SK-N-DZ (cell line): ENCODE measurements around the gene CACTIN.

Experiments used
- DNase-seq: peaks from one replicate; pipeline ENCODE4 v3.0.0-alpha.2; 2015; ENCODE audit warnings: low spot score

Gene CACTIN

DNA sequence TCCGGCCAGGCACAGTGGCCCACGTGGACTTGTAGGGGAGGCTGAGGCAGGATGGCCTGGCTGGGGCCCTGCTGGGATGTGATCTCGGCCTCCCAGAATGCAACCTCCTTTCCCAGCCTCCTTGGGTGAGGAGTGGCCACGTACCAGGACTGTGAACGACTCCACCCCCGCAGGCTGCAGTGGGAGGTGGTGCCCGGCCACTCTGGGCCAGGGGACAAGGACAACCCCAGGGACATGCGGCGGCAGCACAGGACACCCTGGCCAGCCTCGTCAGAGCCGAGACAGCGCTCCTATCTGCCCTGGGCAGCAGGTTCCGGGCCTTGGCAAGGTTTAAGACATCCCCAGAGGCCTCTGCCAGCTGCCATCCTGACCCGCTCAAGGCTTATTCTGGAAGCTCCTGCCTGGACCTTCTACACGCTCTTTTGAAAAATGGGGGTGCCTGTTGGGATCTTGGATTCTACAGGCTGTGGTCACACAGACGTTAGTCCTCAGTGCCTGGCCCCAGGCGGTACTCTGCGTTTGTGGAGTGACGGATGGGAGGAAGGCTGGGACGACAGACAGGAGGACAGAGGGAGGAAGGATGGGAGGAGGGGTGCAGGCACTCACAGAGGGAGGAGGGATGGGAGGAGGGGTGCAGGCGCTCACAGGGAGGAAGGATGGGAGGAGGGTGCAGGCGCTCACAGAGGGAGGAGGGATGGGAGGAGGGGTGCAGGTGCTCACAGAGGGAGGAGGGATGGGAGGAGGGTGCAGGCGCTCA is 19.9 kb upstream of the CACTIN start:
- DNase-seq, result no peak

DNA sequence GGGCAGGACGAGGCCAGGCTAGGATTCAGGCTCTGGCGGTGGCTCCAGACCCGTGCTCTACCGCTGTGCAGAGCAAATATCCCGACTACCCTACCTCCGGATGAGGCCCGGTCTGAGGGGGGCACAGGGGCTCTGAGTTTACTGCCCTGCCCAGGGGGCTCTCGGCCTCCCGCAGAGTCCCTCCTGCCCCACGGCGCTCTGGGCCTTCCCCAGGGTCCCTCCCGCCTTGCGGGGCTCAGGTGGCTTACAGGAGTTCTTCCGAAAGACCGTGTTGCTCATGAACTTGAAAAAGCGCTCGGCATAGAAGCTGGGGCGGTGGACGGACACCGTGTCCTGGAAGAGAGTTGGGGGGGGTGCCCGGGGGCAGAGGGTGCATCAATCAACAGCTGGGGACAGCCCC is 19.1 kb upstream of the CACTIN start:
- DNase-seq, result no peak

DNA sequence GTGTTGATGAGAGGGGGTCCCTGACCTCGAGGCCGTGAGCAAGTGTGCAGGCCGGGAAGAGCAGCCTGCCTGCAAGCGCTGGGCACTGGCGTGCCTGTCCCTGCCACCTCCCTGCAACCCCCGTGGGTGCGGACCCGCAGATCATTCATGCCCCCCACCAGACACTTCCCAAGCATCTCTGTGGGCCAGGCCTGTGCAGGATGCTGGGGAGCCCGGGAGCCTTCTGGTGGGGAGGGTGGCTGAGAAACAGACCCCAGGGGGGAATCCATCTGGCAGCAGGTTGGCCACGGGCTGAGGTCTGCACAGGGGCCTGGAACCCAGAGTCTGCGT is 18.4 kb upstream of the CACTIN start:
- no peak for DNase-seq

DNA sequence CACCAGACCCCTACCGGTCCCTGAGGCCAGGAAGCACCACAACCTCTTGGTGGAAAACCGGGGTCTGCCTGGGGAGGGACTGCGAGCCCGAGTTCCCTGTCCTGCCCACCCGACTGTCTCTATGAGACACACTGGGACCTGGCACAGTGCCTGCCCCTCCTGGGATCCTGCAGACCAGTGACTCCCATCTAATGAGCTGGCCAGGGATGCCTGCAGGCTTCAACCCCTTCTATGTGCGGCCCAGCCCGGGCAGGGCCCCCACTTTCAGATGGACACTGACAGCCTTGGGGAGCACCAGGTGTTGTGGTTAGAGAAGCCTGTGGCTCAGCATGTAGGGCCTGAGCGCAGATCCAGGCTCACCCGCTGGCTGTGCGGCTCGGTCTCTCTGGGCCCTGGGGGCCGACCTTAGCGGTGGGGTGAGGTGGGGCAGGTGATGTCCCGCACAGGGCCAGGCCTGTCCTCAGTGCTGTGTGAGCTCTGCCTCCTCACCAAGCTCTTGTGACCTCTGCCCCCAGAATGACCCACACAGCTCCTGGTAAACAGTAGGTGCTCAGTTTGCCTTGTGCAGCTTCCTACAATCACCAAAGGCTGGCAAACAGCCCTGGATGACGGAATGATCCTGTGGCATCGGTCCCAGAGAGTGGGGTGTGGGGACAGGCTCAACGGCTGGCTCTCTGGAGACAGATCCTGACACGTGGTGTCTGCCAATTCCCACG is 17.9 kb upstream of the CACTIN start:
- DNase-seq, result no peak

DNA sequence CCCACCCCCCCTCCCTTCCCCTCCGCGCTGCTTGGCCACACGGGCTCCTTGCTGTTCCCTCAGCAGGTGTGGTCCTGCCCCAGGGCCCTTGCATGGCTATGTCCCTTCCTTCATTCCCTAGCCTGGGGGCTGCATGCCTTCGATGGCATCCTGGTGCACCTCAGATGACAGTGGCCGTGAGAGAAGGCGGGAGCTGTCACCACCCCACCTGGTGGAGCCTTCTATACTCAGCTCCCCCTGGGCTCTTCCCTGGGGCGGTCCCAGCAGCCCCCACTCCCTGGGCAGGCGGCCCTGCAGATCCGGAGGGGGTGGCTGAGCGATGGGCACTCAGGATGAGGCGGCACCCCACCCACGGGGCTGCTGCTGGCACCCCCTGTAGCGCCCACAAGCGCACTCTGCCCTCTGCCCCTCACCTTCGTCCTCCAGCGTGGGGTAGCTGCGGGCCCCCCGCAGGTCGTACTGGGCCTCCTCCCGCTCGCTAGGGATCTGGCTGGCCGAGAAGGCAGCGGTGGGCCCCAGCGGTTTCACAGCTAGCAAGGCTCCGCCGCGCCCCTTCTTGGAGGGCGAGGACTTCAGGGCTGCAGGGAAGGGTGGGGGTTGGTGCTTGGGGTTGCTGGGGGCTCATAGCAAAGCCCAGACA is 17.2 kb upstream of the CACTIN start:
- DNase-seq, result no peak

DNA sequence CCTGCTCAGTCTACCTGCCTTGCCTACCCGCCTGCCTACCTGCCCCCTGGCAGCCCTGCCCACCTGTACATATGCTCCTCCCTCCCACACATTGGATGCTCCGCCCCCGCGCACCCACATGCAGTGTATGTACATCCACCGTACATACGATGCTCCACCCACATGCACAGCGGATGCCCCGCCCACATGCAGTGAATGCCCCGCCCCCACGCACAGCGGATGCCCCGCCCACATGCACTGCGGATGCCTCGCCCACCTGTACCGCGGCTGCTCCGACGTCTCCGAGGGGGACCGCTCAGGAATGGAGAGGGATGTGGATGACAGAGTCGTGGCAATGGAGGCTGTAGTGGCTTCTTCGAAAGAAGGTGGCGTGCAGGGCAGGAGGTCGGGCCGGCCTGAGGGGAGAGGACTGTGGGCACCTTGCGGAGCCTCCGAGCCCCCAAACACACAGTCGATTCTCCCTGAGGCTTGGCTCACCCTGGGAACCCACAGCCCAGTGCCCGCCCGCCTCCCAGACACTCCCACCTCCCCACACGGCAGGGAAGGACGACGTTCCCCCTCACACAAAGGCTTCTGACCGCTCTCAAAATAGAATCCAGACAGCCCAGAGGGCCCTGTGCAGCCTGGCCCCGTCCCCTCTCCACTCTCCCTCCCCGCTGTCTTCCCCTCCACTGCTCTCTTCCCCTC is 16.5 kb upstream of the CACTIN start:
- no peak for DNase-seq

DNA sequence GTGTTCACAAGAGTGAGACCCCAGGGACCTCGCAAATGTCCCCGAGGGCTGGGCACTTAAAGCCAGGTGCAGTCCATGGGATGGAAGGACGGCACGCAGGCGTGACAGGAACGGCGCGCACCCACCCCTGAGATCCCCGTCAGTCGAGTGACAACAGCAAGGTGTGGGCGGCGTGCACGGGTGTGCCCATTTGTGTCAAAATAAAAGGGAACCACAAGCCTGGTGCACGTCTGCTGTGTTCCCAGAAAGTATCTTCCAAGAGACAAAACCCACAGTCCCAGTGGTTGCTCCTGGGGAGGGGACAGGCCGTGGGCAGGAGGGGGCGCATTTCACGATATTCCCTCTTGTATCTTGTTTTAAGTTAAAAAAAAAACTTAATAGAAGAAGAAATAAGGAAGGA is 15.7 kb upstream of the CACTIN start:
- DNase-seq, result no peak

DNA sequence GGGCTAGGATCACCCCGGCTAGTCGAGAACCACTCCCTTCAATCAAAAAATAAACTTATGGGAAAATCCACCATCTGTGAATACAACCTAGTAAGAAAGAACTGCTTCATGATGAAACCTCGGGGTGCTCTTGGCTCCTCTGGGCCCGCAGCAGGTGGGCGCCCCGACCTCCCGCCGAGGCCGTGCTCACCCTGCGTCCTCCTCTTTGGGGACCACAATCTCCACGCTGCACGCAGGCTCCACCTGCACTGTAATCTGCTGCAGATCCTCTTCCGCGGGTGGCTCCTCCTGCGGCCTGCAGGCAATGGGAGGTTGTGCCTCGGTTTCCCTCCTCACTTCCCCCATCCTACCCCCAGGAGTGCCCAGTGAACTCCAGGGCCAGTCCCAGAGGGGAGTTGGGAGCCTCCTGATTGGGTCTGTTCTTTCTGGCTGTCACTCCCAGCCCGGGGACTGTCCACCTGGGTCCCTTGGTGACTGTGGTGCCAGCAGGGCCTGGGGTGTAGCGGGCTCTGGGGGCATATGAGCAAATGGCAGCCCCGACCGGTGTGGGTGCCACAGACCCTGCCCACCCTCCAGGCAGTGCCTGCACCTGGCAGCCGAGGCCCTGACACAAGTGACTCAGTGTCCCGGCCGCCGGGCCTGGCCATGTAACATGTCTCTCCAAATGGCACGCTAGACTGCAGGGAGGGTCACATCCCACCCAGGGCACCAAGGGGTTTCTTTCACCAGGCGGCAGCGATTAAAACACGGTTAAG is 15.1 kb upstream of the CACTIN start:
- DNase-seq, result no peak

DNA sequence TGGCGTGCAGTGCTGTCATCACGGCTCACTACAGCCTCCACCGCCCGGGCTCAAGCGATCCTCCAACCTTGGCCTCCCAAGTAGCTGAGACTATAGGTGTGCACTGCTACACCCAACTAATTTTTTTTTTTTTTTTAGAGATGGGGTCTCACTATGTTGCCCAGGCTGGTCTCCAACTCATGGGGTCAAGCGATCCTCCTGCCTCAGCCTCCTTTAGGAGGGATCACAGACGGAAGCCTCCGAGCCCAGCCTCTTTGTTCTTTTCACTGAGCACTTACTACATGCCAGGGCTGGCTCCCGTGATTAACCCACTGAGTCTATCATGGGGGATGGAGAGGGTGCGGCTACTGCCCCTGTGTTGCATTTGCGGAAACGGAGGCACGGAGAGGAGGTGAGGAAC is 12.9 kb upstream of the CACTIN start:
- DNase-seq, result no peak

DNA sequence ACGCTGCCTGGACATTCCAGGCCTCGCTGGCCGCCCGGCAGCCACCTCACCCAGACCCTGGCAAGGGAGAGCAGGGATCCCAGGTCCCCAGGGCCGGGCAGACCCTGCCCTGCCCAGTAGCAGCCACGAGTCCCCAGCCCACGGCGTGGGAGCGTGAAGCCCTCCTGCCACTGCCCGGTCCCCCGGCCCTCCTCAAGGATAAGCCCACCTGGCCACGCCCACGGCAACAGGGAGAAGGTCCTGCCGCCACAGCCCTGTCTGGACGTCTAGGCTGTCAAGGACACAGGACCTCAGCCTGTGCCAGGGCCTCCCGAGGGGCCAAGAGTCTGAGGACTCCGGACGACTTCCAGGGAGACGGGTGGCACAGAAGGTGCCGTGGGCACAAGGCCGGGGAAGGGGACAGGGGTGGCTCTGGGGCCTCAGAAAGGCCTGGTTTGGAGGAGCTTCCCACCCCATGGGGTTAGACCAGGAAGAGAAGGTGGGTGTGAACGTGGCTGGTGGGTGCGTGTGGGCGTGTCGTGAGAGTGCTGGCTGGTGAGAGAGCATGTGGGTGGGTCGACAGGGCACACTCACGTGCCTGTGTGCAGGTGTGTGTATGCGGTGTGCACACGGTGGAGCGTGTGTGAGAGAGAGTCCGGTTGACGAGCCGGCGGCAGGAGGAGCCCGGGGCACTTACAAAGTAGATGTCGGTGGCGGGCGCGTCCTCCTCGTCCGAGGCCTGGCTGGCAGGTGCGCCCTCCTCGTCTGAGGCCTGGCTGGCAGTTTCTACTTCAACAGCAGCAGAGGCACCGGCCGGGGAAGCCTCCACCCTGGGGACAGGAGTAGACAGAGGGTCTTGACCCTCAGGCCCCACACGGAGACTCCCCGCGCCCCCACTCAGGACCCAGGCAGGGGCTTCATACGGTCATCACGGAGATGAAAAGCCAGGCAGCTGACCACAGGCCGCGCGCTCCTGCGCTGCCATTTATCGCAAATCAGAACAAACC is 11.9 kb upstream of the CACTIN start:
- no peak for DNase-seq

DNA sequence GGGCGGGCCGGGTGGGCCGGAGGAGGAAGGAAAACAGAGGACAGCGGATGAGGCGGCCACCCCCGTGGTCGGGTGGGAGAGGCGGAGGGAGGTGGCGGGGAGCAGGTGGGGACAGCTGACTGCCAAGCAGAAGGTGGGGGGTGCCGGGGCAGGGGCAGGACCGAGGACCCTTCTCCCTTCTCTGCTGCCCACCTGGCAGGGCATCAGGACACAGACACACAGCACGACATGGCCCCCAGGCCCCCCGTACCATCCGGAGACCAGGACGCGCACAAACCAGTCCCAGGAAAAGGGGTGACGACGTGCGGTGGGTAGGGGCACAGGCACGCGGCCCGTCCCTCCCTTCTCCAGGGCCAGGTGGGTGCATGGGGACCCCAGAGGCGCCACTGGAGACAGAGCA is 11.0 kb upstream of the CACTIN start:
- no peak for DNase-seq

DNA sequence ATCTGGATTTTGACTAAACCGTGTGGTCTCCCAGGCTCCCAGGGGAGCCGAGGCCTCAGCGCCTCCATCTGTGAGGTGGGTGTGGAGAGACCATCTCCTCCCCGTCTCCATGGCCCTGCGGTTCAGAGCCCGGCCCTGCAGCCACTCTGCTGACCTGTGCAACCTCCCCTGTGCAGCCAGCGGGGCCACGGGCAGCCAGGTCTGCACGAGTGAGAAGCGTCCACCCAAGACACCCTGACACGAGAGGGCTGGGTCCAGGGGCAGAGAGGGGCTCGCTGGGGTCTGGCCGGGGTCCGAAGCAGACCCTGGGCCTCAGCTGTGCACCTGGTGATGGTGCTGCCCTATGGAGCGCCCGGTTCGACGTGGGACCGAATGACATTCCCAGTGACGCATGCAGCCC is 10.4 kb upstream of the CACTIN start:
- DNase-seq, result no peak

DNA sequence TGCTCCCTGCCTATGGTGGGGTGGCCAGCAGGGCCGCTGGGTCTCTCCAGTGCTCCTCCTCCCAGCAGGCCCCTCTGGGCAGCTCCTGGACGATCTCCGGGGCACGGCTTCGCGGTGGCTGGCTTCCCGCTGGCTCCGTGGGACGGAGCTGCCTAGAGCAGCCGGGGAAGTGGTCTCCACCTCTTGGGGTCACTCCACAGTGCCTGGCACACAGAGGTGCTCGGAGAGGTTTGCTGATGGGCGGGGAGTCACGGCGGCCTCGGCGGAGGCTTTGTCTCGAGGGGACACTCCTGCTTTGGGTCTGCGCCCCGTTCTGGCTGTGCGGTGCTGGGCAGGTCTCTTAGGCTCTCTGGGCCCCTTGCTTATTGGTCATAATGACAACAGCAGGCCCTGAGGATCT is 9.9 kb upstream of the CACTIN start:
- no peak for DNase-seq

DNA sequence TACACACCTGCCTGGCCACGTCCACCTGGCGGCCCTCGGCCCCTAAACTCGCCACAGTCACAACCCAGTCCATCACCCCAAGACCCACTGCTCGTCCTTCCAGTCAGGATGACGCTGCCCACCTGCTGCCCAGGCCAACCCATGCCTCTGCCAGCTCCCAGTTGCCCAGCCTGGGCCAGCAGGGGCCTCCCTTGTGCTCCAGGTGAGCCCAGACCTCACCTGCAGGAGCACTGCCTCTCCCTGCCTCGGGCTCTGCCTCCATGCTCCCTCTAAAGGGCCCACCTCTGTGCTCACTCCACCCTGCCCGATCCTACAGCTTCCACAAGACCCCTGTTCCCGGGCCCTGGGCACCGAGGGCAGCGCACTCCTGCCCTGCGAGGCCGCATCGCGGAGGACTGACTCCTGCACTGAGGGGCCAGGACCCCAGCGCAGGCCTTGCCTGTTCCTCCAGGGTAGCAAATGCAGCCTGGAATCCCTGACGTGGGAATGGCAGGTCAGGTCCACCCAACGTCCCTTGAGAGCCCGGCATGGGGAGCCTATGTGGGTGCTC is 8.0 kb upstream of the CACTIN start:
- DNase-seq, result no peak

DNA sequence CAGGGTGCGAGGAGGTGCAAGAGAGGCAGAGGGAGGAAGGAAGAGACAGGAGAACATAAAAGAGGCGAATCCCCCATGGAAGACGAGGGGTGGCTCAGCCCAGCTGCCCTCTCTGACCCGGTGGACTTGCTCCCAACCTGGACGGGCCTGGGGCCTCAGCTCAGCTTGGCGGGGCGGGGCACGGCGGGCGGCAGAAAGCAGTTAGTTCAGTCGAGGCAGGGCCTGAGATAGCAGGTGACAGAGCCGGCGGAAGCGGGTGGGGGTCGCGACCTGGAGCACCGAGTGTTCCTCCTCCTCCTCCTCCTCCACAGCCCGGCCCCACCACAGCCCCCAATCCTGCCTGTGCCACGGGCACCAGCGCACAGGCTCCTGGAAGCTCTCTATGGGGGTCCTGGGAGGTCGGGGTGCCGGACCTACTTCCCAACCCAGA is 7.0 kb upstream of the CACTIN start:
- DNase-seq, result no peak

DNA sequence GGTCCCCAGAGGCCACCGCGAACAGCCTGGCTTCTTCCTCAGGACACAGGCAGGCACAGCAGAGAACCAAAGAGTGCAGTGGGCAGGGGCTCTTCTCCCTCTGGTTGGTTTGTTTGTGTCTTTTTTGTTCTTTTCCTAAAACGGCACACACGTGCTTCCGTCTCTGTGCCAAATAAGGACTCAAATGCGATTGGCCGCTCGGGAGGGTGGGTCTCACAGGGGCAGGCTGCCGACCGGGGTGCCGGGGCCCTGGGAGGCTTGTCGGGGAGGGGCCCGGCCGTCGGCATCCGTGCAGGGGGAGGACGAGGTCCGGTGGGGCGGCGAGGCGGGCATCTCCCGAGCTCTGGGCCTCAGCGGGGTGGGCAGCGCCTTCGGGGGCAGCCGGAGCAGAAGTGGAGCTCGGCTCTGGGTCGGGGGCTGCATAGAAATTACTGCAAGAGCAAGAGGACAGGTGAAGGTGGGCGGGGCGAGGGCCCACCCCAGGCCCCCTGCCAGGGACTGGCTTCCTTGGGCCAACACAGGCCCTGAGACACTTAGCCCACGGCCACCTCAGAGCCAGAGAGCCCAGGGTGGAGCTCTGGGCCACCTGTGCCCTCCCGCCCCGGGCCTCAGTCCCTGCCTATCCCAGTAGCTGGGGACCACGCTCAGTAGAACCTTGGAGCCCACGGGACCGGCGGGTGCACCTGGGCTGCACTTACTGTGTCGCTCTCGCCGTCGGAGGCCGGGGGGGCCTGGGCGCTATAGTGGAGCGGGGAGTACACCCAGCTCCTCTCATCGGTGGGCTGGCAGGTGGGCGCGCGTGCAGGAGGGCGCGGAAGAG is 6.4 kb upstream of the CACTIN start:
- DNase-seq, result no peak

DNA sequence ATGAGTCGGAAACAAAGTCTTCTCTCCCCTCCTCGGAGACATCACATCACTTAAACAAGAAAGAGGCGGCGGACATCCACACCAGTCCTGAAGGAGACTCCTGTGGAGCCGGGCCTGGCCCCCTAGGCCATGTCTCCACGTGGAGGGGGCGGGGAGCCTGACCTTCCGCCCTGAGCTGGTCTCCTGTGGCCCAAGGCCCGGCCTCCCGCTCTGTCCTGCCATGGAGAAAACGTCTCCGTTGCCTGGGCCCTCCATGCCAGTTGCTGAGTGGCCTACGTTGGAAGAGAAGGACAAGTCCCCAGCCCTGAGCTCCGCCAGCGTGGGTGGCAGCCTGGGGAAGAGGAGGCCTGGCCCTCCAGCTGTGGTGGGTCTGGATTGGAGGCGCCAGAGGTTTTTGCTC is 5.5 kb upstream of the CACTIN start:
- no peak for DNase-seq

DNA sequence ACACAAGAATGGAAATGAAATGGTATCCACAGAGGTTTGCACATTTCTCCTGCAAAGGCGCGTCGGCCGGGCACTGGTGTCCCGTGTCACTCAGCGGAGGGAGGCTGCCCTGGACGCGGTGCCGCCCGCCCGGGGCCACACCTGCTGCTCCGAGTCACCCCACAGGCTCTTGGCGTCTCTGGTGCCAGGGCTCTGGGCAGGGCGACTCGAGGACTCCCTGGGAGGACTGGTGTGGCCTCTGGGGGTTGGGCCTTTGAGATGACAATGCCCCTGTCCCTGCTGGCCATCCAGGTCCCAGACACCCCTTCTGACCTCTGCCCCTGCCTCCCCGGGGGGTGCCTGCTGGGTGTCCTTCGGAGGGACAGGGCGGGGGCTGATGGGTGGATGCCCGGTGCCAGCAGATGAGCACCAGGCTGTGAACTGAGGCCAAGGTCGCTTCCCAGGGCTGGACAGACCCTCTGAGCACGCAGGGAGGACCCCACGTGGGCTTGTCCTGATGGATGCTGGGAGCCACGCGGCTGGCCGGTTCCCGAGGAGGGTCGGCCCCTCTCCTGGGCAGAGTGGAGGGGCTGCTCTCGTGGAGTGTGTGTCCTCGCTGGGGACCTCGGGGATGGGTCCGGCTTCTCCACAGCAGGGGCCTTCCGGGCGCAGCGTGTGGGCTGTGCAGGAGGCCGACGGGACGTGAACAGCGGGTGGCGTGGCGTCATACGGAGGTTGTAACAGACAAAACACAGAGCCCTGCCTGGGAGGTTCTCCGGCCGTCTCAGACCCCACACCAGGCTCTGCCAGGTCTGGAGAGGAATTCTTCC is 4.7 kb upstream of the CACTIN start:
- no peak for DNase-seq
